ENCODE data around the gene SMARCAD1.
"Not testable (repeated sequence)": the region's sequence is repeated elsewhere in the genome, so short reads cannot be mapped to it uniquely, and the experiment has no call there.

Gene SMARCAD1

GRCh38 chr4:94228493-94229216 is 21.0 kb downstream of the SMARCAD1 start:
- no peak for DNase-seq

GRCh38 chr4:94232519-94232918 is 24.9 kb downstream of the SMARCAD1 start:
- DNase-seq: no peak

- no peak for DNase-seq
Measured at GRCh38 chr4:94235825-94236224, 28.2 kb downstream of the SMARCAD1 start.

GRCh38 chr4:94237271-94237670 is 29.6 kb downstream of the SMARCAD1 start:
- no peak for DNase-seq

GRCh38 chr4:94238160-94238559 is 30.5 kb downstream of the SMARCAD1 start:
- no peak for DNase-seq

DNA sequence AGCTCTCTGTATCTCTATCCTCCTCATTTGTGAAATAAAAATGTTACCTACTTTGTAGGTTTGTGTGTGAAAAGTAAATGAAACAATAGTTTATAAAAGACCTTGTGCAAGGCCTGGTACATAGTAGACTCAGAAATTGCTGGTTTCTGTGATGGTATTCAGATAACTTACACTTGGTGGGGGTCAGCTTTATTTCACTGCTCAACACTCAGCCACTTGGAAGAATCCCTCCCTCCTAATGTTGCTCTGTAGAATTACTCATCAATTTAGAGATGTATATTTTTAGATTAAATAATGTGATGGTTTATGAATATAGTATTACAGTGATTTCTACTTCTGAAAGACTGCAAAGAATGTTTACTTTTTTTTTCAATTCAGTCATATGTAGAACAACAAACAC is 32.7 kb downstream of the SMARCAD1 start:
- no peak for DNase-seq

- DNase-seq: no peak
Measured at GRCh38 chr4:94244087-94244828, 36.6 kb downstream of the SMARCAD1 start.

- no peak for DNase-seq
Measured at GRCh38 chr4:94244829-94245185, 37.1 kb downstream of the SMARCAD1 start.

- no peak for DNase-seq
Measured at GRCh38 chr4:94251094-94251493, 43.4 kb downstream of the SMARCAD1 start.

- DNase-seq: no peak
Measured at GRCh38 chr4:94253036-94253435, 45.4 kb downstream of the SMARCAD1 start.

- DNase-seq: no peak
Measured at GRCh38 chr4:94256144-94256783, 48.6 kb downstream of the SMARCAD1 start.

DNA sequence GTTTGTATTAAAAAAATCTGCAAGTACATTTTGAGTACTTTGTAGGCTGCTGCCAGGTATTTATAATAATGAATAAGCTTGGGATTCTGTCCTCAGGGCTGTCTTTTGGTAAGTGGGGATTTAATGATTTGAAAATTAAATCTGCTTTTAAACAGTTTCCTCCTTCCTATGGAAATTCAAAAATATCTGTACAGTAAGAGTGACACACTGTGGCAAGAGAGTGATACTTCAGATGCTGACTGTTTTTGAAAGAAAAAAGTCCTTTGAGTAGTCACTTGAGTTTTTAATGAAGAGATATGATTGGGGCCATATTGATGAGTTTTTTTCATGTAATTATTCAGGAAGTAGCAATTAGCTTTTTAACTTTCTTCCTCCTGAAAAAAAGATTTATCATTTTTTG is 49.2 kb downstream of the SMARCAD1 start:
- no peak for DNase-seq

GRCh38 chr4:94262163-94263016 is 54.7 kb downstream of the SMARCAD1 start:
- DNase-seq: no peak

- no peak for DNase-seq
Measured at GRCh38 chr4:94267037-94267436, 59.4 kb downstream of the SMARCAD1 start.

GRCh38 chr4:94271248-94271647 is 63.6 kb downstream of the SMARCAD1 start:
- DNase-seq: no peak

- no peak for DNase-seq
Measured at GRCh38 chr4:94274912-94275311, 67.2 kb downstream of the SMARCAD1 start.

DNA sequence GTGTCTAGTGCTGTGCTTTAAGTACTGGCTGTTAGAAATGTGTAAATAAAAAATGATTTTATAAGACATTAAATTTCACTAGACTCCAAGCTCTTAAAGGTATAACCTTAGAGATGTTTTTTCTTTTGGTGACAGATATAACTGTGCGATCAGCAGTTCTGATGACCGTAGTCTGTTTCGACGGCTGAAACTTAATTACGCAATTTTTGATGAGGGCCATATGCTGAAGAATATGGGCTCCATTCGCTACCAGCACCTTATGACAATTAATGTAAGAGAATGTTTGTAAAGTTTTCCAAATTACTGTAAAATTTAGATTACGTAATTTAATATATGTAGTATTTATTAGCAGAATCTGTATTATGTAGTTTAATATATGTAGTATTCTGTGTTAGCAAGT is 68.5 kb downstream of the SMARCAD1 start:
- no peak for DNase-seq

DNA sequence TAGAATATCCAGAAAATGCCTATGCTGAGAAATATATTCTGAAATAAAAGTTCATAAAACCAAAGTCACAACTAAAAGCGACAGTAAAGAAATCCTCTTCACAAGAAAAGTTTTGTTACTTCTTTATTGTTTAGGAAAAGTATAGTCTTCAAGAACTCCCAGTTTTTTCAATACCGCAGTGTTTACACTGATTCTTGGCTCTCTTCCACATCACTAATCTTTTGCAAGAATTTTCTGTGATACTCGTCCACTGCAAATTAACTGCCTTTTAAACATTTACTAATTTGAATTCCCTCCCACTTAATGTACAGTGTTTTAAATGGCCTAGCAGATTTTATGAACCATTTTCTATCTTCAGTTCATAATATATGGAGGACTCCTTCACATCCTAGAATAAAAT is 69.9 kb downstream of the SMARCAD1 start:
- no peak for DNase-seq

DNA sequence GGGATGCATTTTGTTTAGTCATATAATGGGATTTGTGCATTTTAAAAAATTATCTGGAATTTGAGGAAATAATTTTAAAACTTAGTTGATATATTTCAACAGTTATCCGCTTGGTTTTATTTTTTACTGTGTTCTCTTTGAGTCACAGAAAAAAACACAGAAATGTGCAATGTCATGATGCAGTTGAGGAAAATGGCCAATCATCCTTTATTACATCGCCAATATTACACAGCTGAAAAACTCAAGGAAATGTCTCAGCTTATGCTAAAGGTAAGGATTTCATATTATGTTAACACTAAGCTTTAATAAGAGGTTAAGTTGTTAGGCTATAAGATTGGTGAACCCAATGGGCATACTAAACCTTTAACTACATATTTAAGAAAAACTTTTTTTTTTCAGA is 71.1 kb downstream of the SMARCAD1 start:
- no peak for DNase-seq

GRCh38 chr4:94284889-94285288 is 77.2 kb downstream of the SMARCAD1 start:
- no peak for DNase-seq

DNA sequence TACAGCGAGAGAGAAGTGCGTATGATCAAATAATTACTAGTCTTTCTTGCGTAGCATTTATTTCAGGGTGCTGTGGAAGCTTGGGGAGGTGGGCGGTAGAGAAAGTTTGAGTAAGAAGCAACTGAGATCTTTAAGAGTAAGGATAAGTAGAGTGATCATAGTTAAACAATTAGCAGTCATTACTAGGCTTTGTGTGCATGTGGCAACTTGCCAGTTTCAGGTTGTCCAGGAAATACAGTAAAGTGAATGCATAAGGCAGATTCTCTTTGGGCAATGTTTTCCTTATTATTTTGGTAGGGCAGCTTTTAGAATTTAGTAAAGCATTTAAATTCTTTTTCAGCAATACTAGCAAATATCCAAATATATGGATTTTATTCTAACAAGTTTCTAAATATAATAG is 78.0 kb downstream of the SMARCAD1 start:
- no peak for DNase-seq

- DNase-seq: no peak
Measured at GRCh38 chr4:94290245-94290644, 82.6 kb downstream of the SMARCAD1 start.

DNA sequence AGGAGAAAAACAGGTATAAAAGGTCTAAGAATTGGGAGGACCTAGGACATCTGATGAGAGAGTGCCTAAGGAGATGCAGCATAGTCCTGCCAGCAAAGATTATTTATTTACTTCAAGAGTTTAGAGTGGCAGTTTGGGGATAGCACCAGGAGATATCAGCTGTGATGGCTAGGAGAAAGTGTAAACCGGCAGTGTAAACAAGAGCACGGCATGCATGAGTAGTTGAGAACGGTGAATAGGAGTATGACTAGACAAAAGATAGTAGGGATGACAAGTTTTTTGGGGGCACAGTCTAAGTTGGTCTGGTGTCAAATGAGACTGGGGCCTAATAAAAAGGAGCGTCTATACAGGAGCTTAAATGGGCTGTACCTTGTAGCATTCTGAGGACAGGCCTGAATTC is 86.3 kb downstream of the SMARCAD1 start:
- DNase-seq: not testable (repeated sequence)
